ENCODE data around the gene PARD3B. TPM values are rescaled to one million over a fixed set of nuclear protein-coding genes. Genes with fewer than 3 reads are reported as not detected.

Gene PARD3B
- total RNA-seq, 1 experiment from 2014 or later = 3.6 TPM

DNA sequence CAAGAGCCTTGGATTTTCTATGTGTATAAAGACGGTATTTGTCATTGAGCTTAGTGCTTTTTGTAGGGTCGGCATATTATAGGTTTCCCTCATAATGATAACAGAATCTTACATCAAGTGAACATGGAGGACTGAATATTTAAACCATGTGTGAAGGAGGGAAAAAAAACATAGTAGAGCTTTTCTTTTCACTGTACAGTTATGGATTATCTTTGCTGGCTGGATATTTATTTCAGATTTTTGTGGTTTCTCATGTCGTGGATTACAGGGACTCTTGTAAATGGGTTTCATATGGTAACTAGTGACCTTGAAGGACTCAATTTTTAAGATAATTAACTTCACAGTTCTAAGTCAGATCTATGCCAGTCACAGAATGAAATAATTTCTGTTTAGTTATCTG is 806.8 kb downstream of the PARD3B start:
- ATAC-seq (no peak), DNase-seq (ENCODE audit: low read depth, low spot score) (no peak)
- POLR2A ChIA-PET = no interaction called here
- Histone ChIP-seq H3K27ac (ENCODE audit: low read length) (no peak overlapping the region), H3K4me3 (ENCODE audit: low read depth in 2 of 2, low read length in 2 of 2) (no peak overlapping the region), H3K36me3 (ENCODE audit: control insufficient read depth, insufficient read depth, low read length) (no peaks in the 10 kb centered on the region), H3K9me3 (ENCODE audit: control insufficient read depth, insufficient read depth, low read depth, low read length) (no peaks in the 10 kb centered on the region), H3K4me1 (ENCODE audit: control insufficient read depth, insufficient read depth, low read length) (no peaks in the 10 kb centered on the region; the same call in 1 of the 2 replicates), H3K27me3 (ENCODE audit: control insufficient read depth, insufficient read depth, low read length) (no peaks in the 10 kb centered on the region)
- TF ChIP-seq, protein P1, sequence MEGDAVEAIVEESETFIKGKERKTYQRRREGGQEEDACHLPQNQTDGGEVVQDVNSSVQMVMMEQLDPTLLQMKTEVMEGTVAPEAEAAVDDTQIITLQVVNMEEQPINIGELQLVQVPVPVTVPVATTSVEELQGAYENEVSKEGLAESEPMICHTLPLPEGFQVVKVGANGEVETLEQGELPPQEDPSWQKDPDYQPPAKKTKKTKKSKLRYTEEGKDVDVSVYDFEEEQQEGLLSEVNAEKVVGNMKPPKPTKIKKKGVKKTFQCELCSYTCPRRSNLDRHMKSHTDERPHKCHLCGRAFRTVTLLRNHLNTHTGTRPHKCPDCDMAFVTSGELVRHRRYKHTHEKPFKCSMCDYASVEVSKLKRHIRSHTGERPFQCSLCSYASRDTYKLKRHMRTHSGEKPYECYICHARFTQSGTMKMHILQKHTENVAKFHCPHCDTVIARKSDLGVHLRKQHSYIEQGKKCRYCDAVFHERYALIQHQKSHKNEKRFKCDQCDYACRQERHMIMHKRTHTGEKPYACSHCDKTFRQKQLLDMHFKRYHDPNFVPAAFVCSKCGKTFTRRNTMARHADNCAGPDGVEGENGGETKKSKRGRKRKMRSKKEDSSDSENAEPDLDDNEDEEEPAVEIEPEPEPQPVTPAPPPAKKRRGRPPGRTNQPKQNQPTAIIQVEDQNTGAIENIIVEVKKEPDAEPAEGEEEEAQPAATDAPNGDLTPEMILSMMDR (IDR thresholded peaks at IDR 0.05) = no peak
- TF ChIP-seq REST (IDR thresholded peaks at IDR 0.05; ENCODE audit: insufficient read depth in 1 of 2, low read depth in 2 of 2, low read length in 1 of 2) (no peak), TCF7L2 (IDR thresholded peaks at IDR 0.05; ENCODE audit: low read depth, low read length) (no peak), POLR2AphosphoS5 (IDR thresholded peaks at IDR 0.05; ENCODE audit: low read depth, low read length) (no peak), SIN3A (IDR thresholded peaks at IDR 0.05; ENCODE audit: borderline replicate concordance, insufficient read depth, low read depth, low read length) (no peak)
- CTCF ChIA-PET = no interaction called here
- in situ Hi-C loops (cut with HindIII; ENCODE audit: low pct_unique_long_range_greater_than_20kb, low sequenced_read_pairs) = no loop called here
- BruUV-seq (replicated peaks) = no TSS peak
- intact Hi-C loops (cut with micrococcal nuclease; ENCODE audit: unreplicated experiment) = no loop called here

DNA sequence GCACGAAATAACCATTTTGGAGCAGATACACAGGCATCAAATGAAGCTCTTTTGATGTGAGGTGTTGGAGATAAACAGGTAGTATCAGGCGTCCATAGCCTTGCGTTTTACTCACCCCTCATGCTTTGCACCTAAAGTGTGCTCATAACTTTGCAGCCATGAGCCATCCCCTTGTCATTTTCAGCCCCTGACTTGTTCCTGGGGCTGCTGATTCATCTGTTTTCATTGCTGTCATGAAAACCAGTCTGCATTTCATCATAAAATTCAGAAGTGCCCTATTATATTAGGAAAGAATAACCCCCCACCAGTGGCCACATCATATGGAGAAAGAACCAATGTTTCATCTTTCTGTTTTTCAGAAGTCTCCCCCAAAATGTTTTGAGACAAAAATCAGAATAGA is 807.3 kb downstream of the PARD3B start:
- H3K4me1 ChIP-seq (ENCODE audit: control insufficient read depth, insufficient read depth, low read length) = no peaks in the 10 kb centered on the region; the same call in 1 of the 2 replicates
- CTCF ChIA-PET = no interaction called here
- no peak overlapping the region for H3K27ac ChIP-seq (ENCODE audit: low read length)
- DNase-seq (ENCODE audit: low read depth, low spot score) (no peak), ATAC-seq (no peak)
- no peaks in the 10 kb centered on the region for H3K27me3 ChIP-seq (ENCODE audit: control insufficient read depth, insufficient read depth, low read length)
- intact Hi-C loops (cut with micrococcal nuclease; ENCODE audit: unreplicated experiment) = no loop called here
- BruUV-seq (replicated peaks) = no TSS peak
- TF ChIP-seq POLR2AphosphoS5 (IDR thresholded peaks at IDR 0.05; ENCODE audit: low read depth, low read length) = no peak
- TF ChIP-seq, protein P1 (IDR thresholded peaks at IDR 0.05) = no peak
- no peak for TF ChIP-seq SIN3A (IDR thresholded peaks at IDR 0.05; ENCODE audit: borderline replicate concordance, insufficient read depth, low read depth, low read length)
- TF ChIP-seq REST (IDR thresholded peaks at IDR 0.05; ENCODE audit: insufficient read depth in 1 of 2, low read depth in 2 of 2, low read length in 1 of 2) = no peak
- H3K9me3 ChIP-seq (ENCODE audit: control insufficient read depth, insufficient read depth, low read depth, low read length) = no peaks in the 10 kb centered on the region
- in situ Hi-C loops (cut with HindIII; ENCODE audit: low pct_unique_long_range_greater_than_20kb, low sequenced_read_pairs) = no loop called here
- POLR2A ChIA-PET = no interaction called here
- H3K4me3 ChIP-seq (ENCODE audit: low read depth in 2 of 2, low read length in 2 of 2) = no peak overlapping the region
- no peaks in the 10 kb centered on the region for H3K36me3 ChIP-seq (ENCODE audit: control insufficient read depth, insufficient read depth, low read length)

Data from Panc1 (cell line).